Activated CD4-positive, alpha-beta memory T cell treated with anti-CD3 and anti-CD28 coated beads, Interleukin-2, amount 10 ng/mL, durations not matched to agents 7 days and 5 days (primary cell): ENCODE data around the gene MEAF6. TPM values are rescaled to one million over a fixed set of nuclear protein-coding genes. Genes with fewer than 3 reads are reported as not detected.
A peak's percentile ranks its signal among the peaks of the same experiment; 100 is the strongest.

Experiments used
- CTCF ChIA-PET: fragments of 350-600 bp; sonication (Branson Sonifier 250); formaldehyde crosslinking; loops from one replicate; lab custom pipeline; 2021; ENCODE audit warnings: antibody characterized with exemption, inconsistent platforms; lab: Charles Lee
- POLR2A ChIA-PET: fragments of 350-600 bp; sonication (Branson Sonifier 250); formaldehyde crosslinking; loops from one replicate; lab custom pipeline; 2021; ENCODE audit warnings: antibody characterized with exemption; lab: Charles Lee
- DNase-seq: peaks from one replicate; pipeline ENCODE4 v3.0.0-alpha.2; 2020
- H3K27ac Mint-ChIP-seq: one replicate; pipeline ENCODE4 v1.8.0; 2021; ENCODE audit warnings: mild to moderate bottlenecking, mixed read lengths
- H3K27me3 Mint-ChIP-seq: one replicate; pipeline ENCODE4 v1.8.0; 2021; ENCODE audit warnings: mixed read lengths
- H3K36me3 Mint-ChIP-seq: one replicate; pipeline ENCODE4 v1.8.0; 2021; ENCODE audit warnings: low read depth, mixed read lengths
- H3K4me1 Mint-ChIP-seq: one replicate; pipeline ENCODE4 v1.8.0; 2021; ENCODE audit warnings: mixed read lengths
- H3K4me3 Mint-ChIP-seq: one replicate; pipeline ENCODE4 v1.8.0; 2021; ENCODE audit warnings: mild to moderate bottlenecking, mixed read lengths
- H3K9me3 Mint-ChIP-seq: one replicate; pipeline ENCODE4 v1.8.0; 2021; ENCODE audit warnings: mixed read lengths
- total RNA-seq, 2 experiments: library from RNA; stranded (reverse); gene quantifications; one replicate each; pipeline ENCODE4 v1.2.3, GENCODE V29; 2021

MEAF6 gene
- total RNA-seq, 2 experiments from 2014 or later, result 63.7 to 64.2 TPM

- no peaks in the 10 kb centered on the region for H3K27me3 Mint-ChIP-seq
- no peaks in the 10 kb centered on the region for H3K9me3 Mint-ChIP-seq
- H3K4me3 Mint-ChIP-seq, result no peak overlapping the region
- no peak for DNase-seq
- no peak overlapping the region for H3K27ac Mint-ChIP-seq
- ChIA-PET CTCF (interaction anchor here (3.0 to 7.2 kb wide), 2 partner anchors 9 to 22 kb away, joined by 17 to 64 read pairs; no protein-coding TSS in a partner anchor), POLR2A (interaction anchor here (0.6 to 1.9 kb wide), 3 partner anchors 11 to 17 kb away, joined by 3 to 10 read pairs (median 3); partner anchors contain the start of gene ZC3H12A)
- H3K4me1 Mint-ChIP-seq, result peaks cover 4% of the 10 kb centered on the region
- no peaks in the 10 kb centered on the region for H3K36me3 Mint-ChIP-seq
Measured at GRCh38 chr1:37464443-37464842, 50.1 kb downstream of the MEAF6 start.

- no peak overlapping the region for H3K4me3 Mint-ChIP-seq
- ChIA-PET POLR2A (interaction anchor here (1.0 kb wide), 1 partner anchor 16 kb away, joined by 3 read pairs; no protein-coding TSS in a partner anchor), CTCF (interaction anchor here (7.2 kb wide), 1 partner anchor 24 kb away, joined by 64 read pairs; no protein-coding TSS in a partner anchor)
- H3K36me3 Mint-ChIP-seq, result no peaks in the 10 kb centered on the region
- no peak overlapping the region for H3K27ac Mint-ChIP-seq
- no peaks in the 10 kb centered on the region for H3K27me3 Mint-ChIP-seq
- DNase-seq, result no peak
- H3K9me3 Mint-ChIP-seq, result no peaks in the 10 kb centered on the region
- H3K4me1 Mint-ChIP-seq, result no peaks in the 10 kb centered on the region
Measured at GRCh38 chr1:37461698-37462436, 52.7 kb downstream of the MEAF6 start.

GRCh38 chr1:37458551-37458950 is 56.0 kb downstream of the MEAF6 start:
- Mint-ChIP-seq H3K27me3 (no peaks in the 10 kb centered on the region), H3K9me3 (no peaks in the 10 kb centered on the region), H3K4me1 (peaks cover 8% of the 10 kb centered on the region), H3K4me3 (no peak overlapping the region), H3K36me3 (peaks cover 3% of the 10 kb centered on the region), H3K27ac (no peak overlapping the region)
- no peak for DNase-seq
- CTCF ChIA-PET, result interaction anchor here (0.8 to 7.2 kb wide), 6 partner anchors 18 to 223 kb away, joined by 3 to 64 read pairs (median 4); partner anchors contain the start of gene MEAF6
- POLR2A ChIA-PET, result interaction anchor here (0.8 to 1.4 kb wide), 2 partner anchors 17 to 20 kb away, joined by 3 read pairs; no protein-coding TSS in a partner anchor

- no peaks in the 10 kb centered on the region for H3K9me3 Mint-ChIP-seq
- CTCF ChIA-PET, result interaction anchor here (1.1 to 5.4 kb wide), 6 partner anchors 8 to 233 kb away, joined by 6 to 135 read pairs (median 6); partner anchors contain the start of gene MEAF6
- H3K36me3 Mint-ChIP-seq, result peaks cover 3% of the 10 kb centered on the region
- no peak overlapping the region for H3K4me3 Mint-ChIP-seq
- POLR2A ChIA-PET, result interaction anchor here (1.1 to 3.3 kb wide), 3 partner anchors 21 to 31 kb away, joined by 3 to 14 read pairs (median 7); no protein-coding TSS in a partner anchor
- H3K4me1 Mint-ChIP-seq, result peaks cover 8% of the 10 kb centered on the region
- DNase-seq, result no peak
- H3K27me3 Mint-ChIP-seq, result no peaks in the 10 kb centered on the region
- H3K27ac Mint-ChIP-seq, result no peak overlapping the region
Measured at GRCh38 chr1:37456614-37457013, 58.0 kb downstream of the MEAF6 start.

- POLR2A ChIA-PET, result interaction anchor here (0.8 to 3.3 kb wide), 5 partner anchors 18 to 59 kb away, joined by 3 to 14 read pairs (median 4); partner anchors contain the start of gene MEAF6
- H3K4me1 Mint-ChIP-seq, result peaks cover 8% of the 10 kb centered on the region
- CTCF ChIA-PET, result interaction anchor here (0.6 to 5.4 kb wide), 14 partner anchors 9 to 234 kb away, joined by 3 to 135 read pairs (median 6); partner anchors contain the start of genes MEAF6 and ZC3H12A
- H3K9me3 Mint-ChIP-seq, result no peaks in the 10 kb centered on the region
- H3K4me3 Mint-ChIP-seq, result no peak overlapping the region
- DNase-seq, result no peak
- H3K27me3 Mint-ChIP-seq, result no peaks in the 10 kb centered on the region
- peaks cover 3% of the 10 kb centered on the region for H3K36me3 Mint-ChIP-seq
- H3K27ac Mint-ChIP-seq, result no peak overlapping the region
Measured at GRCh38 chr1:37455516-37455915, 59.0 kb downstream of the MEAF6 start.

GRCh38 chr1:37453647-37454046 is 60.9 kb downstream of the MEAF6 start:
- ChIA-PET CTCF (interaction anchor here (0.6 to 5.4 kb wide), 11 partner anchors 11 to 1445 kb away, joined by 3 to 135 read pairs (median 5); partner anchors contain the start of gene ZC3H12A), POLR2A (interaction anchor here (1.1 kb wide), 1 partner anchor 26 kb away, joined by 6 read pairs; no protein-coding TSS in a partner anchor)
- Mint-ChIP-seq H3K9me3 (no peaks in the 10 kb centered on the region), H3K4me1 (peaks cover 16% of the 10 kb centered on the region), H3K27ac (no peak overlapping the region), H3K36me3 (peaks cover 3% of the 10 kb centered on the region), H3K4me3 (no peak overlapping the region), H3K27me3 (no peaks in the 10 kb centered on the region)
- no peak for DNase-seq

- DNase-seq, result no peak
- ChIA-PET CTCF (interaction anchor here (1.2 to 5.4 kb wide), 2 partner anchors 34 to 230 kb away, joined by 4 to 135 read pairs; no protein-coding TSS in a partner anchor), POLR2A (no interaction called here)
- H3K27me3 Mint-ChIP-seq, result no peaks in the 10 kb centered on the region
- H3K4me3 Mint-ChIP-seq, result no peak overlapping the region
- H3K27ac Mint-ChIP-seq, result no peak overlapping the region
- H3K4me1 Mint-ChIP-seq, result peaks cover 16% of the 10 kb centered on the region
- H3K9me3 Mint-ChIP-seq, result no peaks in the 10 kb centered on the region
- H3K36me3 Mint-ChIP-seq, result peaks cover 3% of the 10 kb centered on the region
Measured at GRCh38 chr1:37452416-37452815, 62.1 kb downstream of the MEAF6 start.

GRCh38 chr1:37449936-37450335 is 64.6 kb downstream of the MEAF6 start:
- ChIA-PET POLR2A (interaction anchor here (0.7 to 1.6 kb wide), 4 partner anchors 16 to 37 kb away, joined by 3 to 6 read pairs (median 4); no protein-coding TSS in a partner anchor), CTCF (interaction anchor here (1.0 to 3.6 kb wide), 4 partner anchors 16 to 232 kb away, joined by 3 to 22 read pairs (median 5); no protein-coding TSS in a partner anchor)
- Mint-ChIP-seq H3K9me3 (no peaks in the 10 kb centered on the region), H3K36me3 (peaks cover under 1% of the 10 kb centered on the region), H3K27ac (no peak overlapping the region), H3K4me3 (no peak overlapping the region), H3K4me1 (peaks cover 13% of the 10 kb centered on the region), H3K27me3 (peaks cover 6% of the 10 kb centered on the region)
- peak; percentile 27 for DNase-seq

- Mint-ChIP-seq H3K27ac (no peak overlapping the region), H3K9me3 (no peaks in the 10 kb centered on the region), H3K36me3 (no peaks in the 10 kb centered on the region), H3K4me1 (peaks cover 8% of the 10 kb centered on the region), H3K4me3 (no peak overlapping the region), H3K27me3 (peaks cover 10% of the 10 kb centered on the region)
- ChIA-PET CTCF (interaction anchor here (1.0 to 3.6 kb wide), 3 partner anchors 15 to 233 kb away, joined by 5 to 22 read pairs (median 5); no protein-coding TSS in a partner anchor), POLR2A (interaction anchor here (0.9 to 1.2 kb wide), 2 partner anchors 26 to 36 kb away, joined by 3 to 4 read pairs; no protein-coding TSS in a partner anchor)
- DNase-seq, result no peak
Measured at GRCh38 chr1:37448691-37449417, 65.7 kb downstream of the MEAF6 start.

GRCh38 chr1:37448185-37448584 is 66.4 kb downstream of the MEAF6 start:
- POLR2A ChIA-PET, result interaction anchor here (0.9 kb wide), 1 partner anchor 27 kb away, joined by 3 read pairs; no protein-coding TSS in a partner anchor
- H3K4me3 Mint-ChIP-seq, result no peak overlapping the region
- peaks cover 14% of the 10 kb centered on the region for H3K27me3 Mint-ChIP-seq
- H3K27ac Mint-ChIP-seq, result no peak overlapping the region
- CTCF ChIA-PET, result interaction anchor here (3.6 kb wide), 1 partner anchor 39 kb away, joined by 22 read pairs; no protein-coding TSS in a partner anchor
- DNase-seq, result no peak
- H3K36me3 Mint-ChIP-seq, result no peaks in the 10 kb centered on the region
- peaks cover 8% of the 10 kb centered on the region for H3K4me1 Mint-ChIP-seq
- H3K9me3 Mint-ChIP-seq, result no peaks in the 10 kb centered on the region

GRCh38 chr1:37446874-37447273 is 67.7 kb downstream of the MEAF6 start:
- DNase-seq, result no peak
- POLR2A ChIA-PET, result no interaction called here
- Mint-ChIP-seq H3K36me3 (no peaks in the 10 kb centered on the region), H3K9me3 (no peaks in the 10 kb centered on the region), H3K4me3 (no peak overlapping the region), H3K27ac (no peak overlapping the region), H3K4me1 (peaks cover 8% of the 10 kb centered on the region), H3K27me3 (peaks cover 23% of the 10 kb centered on the region)
- CTCF ChIA-PET, result interaction anchor here (1.0 kb wide), 1 partner anchor 235 kb away, joined by 3 read pairs; no protein-coding TSS in a partner anchor

- ChIA-PET CTCF (no interaction called here), POLR2A (no interaction called here)
- H3K4me1 Mint-ChIP-seq, result no peaks in the 10 kb centered on the region
- no peak overlapping the region for H3K4me3 Mint-ChIP-seq
- H3K36me3 Mint-ChIP-seq, result no peaks in the 10 kb centered on the region
- DNase-seq, result no peak
- H3K27ac Mint-ChIP-seq, result no peak overlapping the region
- no peaks in the 10 kb centered on the region for H3K9me3 Mint-ChIP-seq
- peaks cover 28% of the 10 kb centered on the region for H3K27me3 Mint-ChIP-seq
Measured at GRCh38 chr1:37442644-37443043, 71.9 kb downstream of the MEAF6 start.
